GM12892 (cell line): ENCODE results near the gene WASF3.

Source experiments
- POLR2A ChIP-seq: IDR thresholded peaks from 2 replicates; pipeline ENCODE4 v1.6.1; 2011; ENCODE audit warnings: low read depth, low read length, control low read depth
- TAF1 ChIP-seq: IDR thresholded peaks from 2 replicates; pipeline ENCODE4 v1.6.1; 2011; ENCODE audit warnings: low read depth, mild to moderate bottlenecking, control low read depth, low read length, borderline replicate concordance

- TF ChIP-seq TAF1 (no peak), POLR2A (no peak)
Observed at GRCh38 chr13:26560456-26560855, 3.0 kb downstream of the WASF3 start.
